Stimulated activated CD8-positive, alpha-beta memory T cell treated with anti-CD3 and anti-CD28 coated beads, Interleukin-2, amount 100 ng/mL, for 1 hour (primary cell): Measurements from ENCODE around the gene HOXB5.
A peak's percentile ranks its signal among the peaks of the same experiment; 100 is the strongest.

ENCODE experiments used
- DNase-seq, 2 donors: peaks; one replicate each; pipeline ENCODE4 v3.0.0-alpha.2; 2020; ENCODE audit warnings: low read depth in 2 of 2

HOXB5 gene

GRCh38 chr17:48593126-48593829 is at the start of gene HOXB5:
HOXB5 (minus strand) TSS chr17:48593779; CDS start chr17:48593682, 97 bp downstream.
- no peak for DNase-seq

GRCh38 chr17:48642843-48643696 is 49.5 kb upstream of the HOXB5 start:
- no peak for DNase-seq

- DNase-seq, result no peak
Measured at GRCh38 chr17:48642059-48642842, 48.7 kb upstream of the HOXB5 start.

- DNase-seq, result no peak
Measured at GRCh38 chr17:48641541-48642058, 48.0 kb upstream of the HOXB5 start.

GRCh38 chr17:48640858-48641180 is 47.2 kb upstream of the HOXB5 start:
- no peak for DNase-seq

- DNase-seq, result no peak
Measured at GRCh38 chr17:48639982-48640857, 46.6 kb upstream of the HOXB5 start.

- no peak for DNase-seq
Measured at GRCh38 chr17:48639136-48639535, 45.6 kb upstream of the HOXB5 start.

GRCh38 chr17:48637323-48638260 is 44.0 kb upstream of the HOXB5 start:
- no peak for DNase-seq

- DNase-seq, result peak; percentile 31 to 46
Measured at GRCh38 chr17:48636177-48637018, 42.8 kb upstream of the HOXB5 start.

GRCh38 chr17:48634493-48635208 is 41.1 kb upstream of the HOXB5 start:
- no peak for DNase-seq

GRCh38 chr17:48633266-48633677 is 39.7 kb upstream of the HOXB5 start:
- no peak for DNase-seq

- no peak for DNase-seq
Measured at GRCh38 chr17:48632579-48633265, 39.1 kb upstream of the HOXB5 start.

- DNase-seq, result no peak
Measured at GRCh38 chr17:48631693-48632578, 38.4 kb upstream of the HOXB5 start.

- no peak for DNase-seq
Measured at GRCh38 chr17:48630925-48631692, 37.5 kb upstream of the HOXB5 start.

GRCh38 chr17:48630009-48630924 is 36.7 kb upstream of the HOXB5 start:
- DNase-seq, result no peak
